Measurements from ENCODE around the gene EQTN.

The EQTN gene

DNA sequence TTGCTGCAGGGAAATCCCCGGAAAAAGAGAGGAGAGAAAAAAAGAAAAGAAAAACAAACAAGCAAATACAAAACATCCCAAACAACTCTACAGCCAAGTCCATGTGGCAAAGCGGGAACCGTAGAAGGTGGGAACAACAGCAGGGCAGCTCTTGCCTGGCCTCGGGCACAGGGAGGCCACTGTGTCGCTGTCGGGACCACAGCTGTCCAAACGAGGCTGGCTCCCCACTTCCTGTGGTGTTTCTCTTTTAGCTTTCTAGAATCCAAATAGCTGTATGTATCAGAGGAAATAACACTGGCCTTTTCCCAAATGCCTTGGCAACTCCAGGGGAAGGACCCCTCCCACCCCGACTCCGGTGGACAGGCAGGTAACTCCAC is 41.6 kb upstream of the EQTN start:
- Histone ChIP-seq H3K9me2 (replicated peaks; ENCODE audit: insufficient read depth, low read length) (no peaks in the 10 kb centered on the region), H3K9ac (ENCODE audit: low read length) (no peak overlapping the region), H4K20me1 (ENCODE audit: low read depth, low read length) (no peaks in the 10 kb centered on the region), H3K27me3 (ENCODE audit: low read length) (no peaks in the 10 kb centered on the region), H3K4me2 (ENCODE audit: low read depth, low read length, poor library complexity, severe bottlenecking) (no peak overlapping the region), H3K4me3 (ENCODE audit: insufficient read depth, low read length, poor library complexity, severe bottlenecking) (no peak overlapping the region), H3K27ac (ENCODE audit: low read depth, low read length) (no peak overlapping the region), H3K79me2 (ENCODE audit: insufficient read depth, low read length) (no peaks in the 10 kb centered on the region), H2AFZ (ENCODE audit: low read depth, low read length, severe bottlenecking) (no peak overlapping the region), H3K9me3 (ENCODE audit: insufficient read depth, low read length) (no peaks in the 10 kb centered on the region), H3K36me3 (ENCODE audit: low read length) (no peaks in the 10 kb centered on the region), H3F3A (ENCODE audit: insufficient read depth) (no peaks in the 10 kb centered on the region)
- no peak for TF ChIP-seq EZH2phosphoT487 (conservative IDR thresholded peaks at IDR 0.05; ENCODE audit: low read length)
- TF ChIP-seq, protein P1, sequence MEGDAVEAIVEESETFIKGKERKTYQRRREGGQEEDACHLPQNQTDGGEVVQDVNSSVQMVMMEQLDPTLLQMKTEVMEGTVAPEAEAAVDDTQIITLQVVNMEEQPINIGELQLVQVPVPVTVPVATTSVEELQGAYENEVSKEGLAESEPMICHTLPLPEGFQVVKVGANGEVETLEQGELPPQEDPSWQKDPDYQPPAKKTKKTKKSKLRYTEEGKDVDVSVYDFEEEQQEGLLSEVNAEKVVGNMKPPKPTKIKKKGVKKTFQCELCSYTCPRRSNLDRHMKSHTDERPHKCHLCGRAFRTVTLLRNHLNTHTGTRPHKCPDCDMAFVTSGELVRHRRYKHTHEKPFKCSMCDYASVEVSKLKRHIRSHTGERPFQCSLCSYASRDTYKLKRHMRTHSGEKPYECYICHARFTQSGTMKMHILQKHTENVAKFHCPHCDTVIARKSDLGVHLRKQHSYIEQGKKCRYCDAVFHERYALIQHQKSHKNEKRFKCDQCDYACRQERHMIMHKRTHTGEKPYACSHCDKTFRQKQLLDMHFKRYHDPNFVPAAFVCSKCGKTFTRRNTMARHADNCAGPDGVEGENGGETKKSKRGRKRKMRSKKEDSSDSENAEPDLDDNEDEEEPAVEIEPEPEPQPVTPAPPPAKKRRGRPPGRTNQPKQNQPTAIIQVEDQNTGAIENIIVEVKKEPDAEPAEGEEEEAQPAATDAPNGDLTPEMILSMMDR (IDR thresholded peaks at IDR 0.05; ENCODE audit: insufficient read depth, low read length, poor library complexity, severe bottlenecking), result no peak

DNA sequence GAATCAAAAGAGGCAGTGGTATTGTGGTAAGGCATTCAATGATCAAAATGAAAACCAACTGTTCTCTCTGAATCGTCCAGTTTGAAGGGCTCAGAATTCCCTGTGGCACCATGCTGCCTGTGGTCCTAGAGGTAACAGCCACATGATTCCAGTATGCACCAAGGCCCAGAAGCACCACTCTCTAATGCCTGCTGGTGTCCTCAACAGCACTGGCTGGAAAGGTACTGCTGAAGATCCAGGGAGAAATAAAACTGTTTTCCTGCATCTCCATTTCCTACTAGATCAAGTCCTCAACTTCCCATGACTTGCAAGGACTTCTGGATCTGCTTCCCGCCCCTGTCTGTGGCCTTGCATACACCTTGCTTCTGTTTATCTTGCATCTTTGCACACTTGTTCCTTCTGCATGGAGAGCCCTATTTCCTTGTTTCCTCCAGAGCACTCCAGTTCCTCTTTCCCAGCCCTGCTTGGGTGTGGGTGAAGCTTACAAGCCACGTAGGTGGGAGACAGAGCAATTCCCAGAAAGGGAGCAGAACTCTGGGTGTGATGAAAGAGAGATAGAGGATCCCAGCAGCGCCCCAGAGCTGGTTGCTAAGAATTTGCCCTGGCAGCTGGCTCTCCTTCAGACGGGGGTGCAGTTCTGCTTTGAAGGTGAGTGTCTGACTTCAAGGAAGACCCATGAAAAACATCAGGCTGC is 41.0 kb upstream of the EQTN start:
- Histone ChIP-seq H3K27me3 (ENCODE audit: low read length) (no peaks in the 10 kb centered on the region), H3K36me3 (ENCODE audit: low read length) (no peaks in the 10 kb centered on the region), H4K20me1 (ENCODE audit: low read depth, low read length) (no peaks in the 10 kb centered on the region), H2AFZ (ENCODE audit: low read depth, low read length, severe bottlenecking) (no peak overlapping the region), H3K79me2 (ENCODE audit: insufficient read depth, low read length) (no peaks in the 10 kb centered on the region), H3K27ac (ENCODE audit: low read depth, low read length) (no peak overlapping the region), H3K9me2 (replicated peaks; ENCODE audit: insufficient read depth, low read length) (no peaks in the 10 kb centered on the region), H3K9ac (ENCODE audit: low read length) (no peak overlapping the region), H3F3A (ENCODE audit: insufficient read depth) (no peaks in the 10 kb centered on the region), H3K9me3 (ENCODE audit: insufficient read depth, low read length) (no peaks in the 10 kb centered on the region), H3K4me2 (ENCODE audit: low read depth, low read length, poor library complexity, severe bottlenecking) (no peak overlapping the region), H3K4me3 (ENCODE audit: insufficient read depth, low read length, poor library complexity, severe bottlenecking) (no peak overlapping the region)
- TF ChIP-seq EZH2phosphoT487 (conservative IDR thresholded peaks at IDR 0.05; ENCODE audit: low read length), result no peak
- TF ChIP-seq, protein P1 (IDR thresholded peaks at IDR 0.05; ENCODE audit: insufficient read depth, low read length, poor library complexity, severe bottlenecking), result no peak

DNA sequence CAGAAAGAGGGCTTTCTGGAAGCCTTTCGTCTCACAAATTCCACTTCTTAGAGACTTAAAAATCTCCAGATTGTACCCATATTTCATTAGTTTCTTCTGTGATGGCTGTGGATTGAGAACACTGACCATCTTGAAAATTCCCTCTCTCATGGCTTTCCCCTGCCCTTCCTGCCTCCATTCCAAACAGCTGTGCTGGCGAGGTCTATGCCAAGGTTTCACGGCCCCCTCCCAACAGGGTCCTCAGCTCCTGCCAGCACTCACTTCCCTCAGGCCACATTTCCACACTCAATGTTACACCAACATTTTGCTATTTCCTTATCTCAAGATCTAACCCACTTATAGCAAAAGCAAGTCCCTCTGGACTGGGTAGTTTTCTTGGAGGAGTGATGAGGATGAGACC is 40.3 kb upstream of the EQTN start:
- Histone ChIP-seq H2AFZ (ENCODE audit: low read depth, low read length, severe bottlenecking) (no peak overlapping the region), H3K36me3 (ENCODE audit: low read length) (no peaks in the 10 kb centered on the region), H3K27me3 (ENCODE audit: low read length) (no peaks in the 10 kb centered on the region), H4K20me1 (ENCODE audit: low read depth, low read length) (no peaks in the 10 kb centered on the region), H3K79me2 (ENCODE audit: insufficient read depth, low read length) (no peaks in the 10 kb centered on the region), H3F3A (ENCODE audit: insufficient read depth) (no peaks in the 10 kb centered on the region), H3K4me3 (ENCODE audit: insufficient read depth, low read length, poor library complexity, severe bottlenecking) (no peak overlapping the region), H3K9me2 (replicated peaks; ENCODE audit: insufficient read depth, low read length) (no peaks in the 10 kb centered on the region), H3K4me2 (ENCODE audit: low read depth, low read length, poor library complexity, severe bottlenecking) (no peak overlapping the region), H3K27ac (ENCODE audit: low read depth, low read length) (no peak overlapping the region), H3K9me3 (ENCODE audit: insufficient read depth, low read length) (no peaks in the 10 kb centered on the region), H3K9ac (ENCODE audit: low read length) (no peak overlapping the region)
- TF ChIP-seq, protein P1 (IDR thresholded peaks at IDR 0.05; ENCODE audit: insufficient read depth, low read length, poor library complexity, severe bottlenecking), result no peak
- TF ChIP-seq EZH2phosphoT487 (conservative IDR thresholded peaks at IDR 0.05; ENCODE audit: low read length), result no peak

Data from SU-DHL-6 (cell line).